ENCODE measurements around the gene SPTA1.

GRCh38 chr1:158731707-158732106 is 45.2 kb upstream of the SPTA1 start:
- TF ChIP-seq CTCF (IDR thresholded peaks at IDR 0.05 in 2 of 3, conservative IDR thresholded peaks at IDR 0.05 in 1 of 3; ENCODE audit: borderline replicate concordance in 1 of 3, insufficient read depth in 1 of 3, low read depth in 2 of 3, low read length in 2 of 3) (no peak), YY1 (IDR thresholded peaks at IDR 0.05; ENCODE audit: extremely low read depth, insufficient replicate concordance, low read depth, low read length) (no peak), RAD21 (IDR thresholded peaks at IDR 0.05; ENCODE audit: low read depth) (no peak)
